Activated naive CD8-positive, alpha-beta T cell (primary cell): ENCODE data around the gene GABRB1.
A peak's percentile ranks its signal among the peaks of the same experiment; 100 is the strongest.

Experiments
- H3K27ac Mint-ChIP-seq: one replicate; pipeline ENCODE4 v1.8.0; 2021; ENCODE audit warnings: mixed read lengths
- H3K27me3 Mint-ChIP-seq: one replicate; pipeline ENCODE4 v1.8.0; 2021; ENCODE audit warnings: mixed read lengths
- H3K36me3 Mint-ChIP-seq: one replicate; pipeline ENCODE4 v1.8.0; 2021; ENCODE audit warnings: mixed read lengths
- H3K4me1 Mint-ChIP-seq: one replicate; pipeline ENCODE4 v1.8.0; 2021; ENCODE audit warnings: low read depth, mixed read lengths
- H3K4me3 Mint-ChIP-seq: one replicate; pipeline ENCODE4 v1.8.0; 2021; ENCODE audit warnings: mild to moderate bottlenecking, mixed read lengths
- H3K9me3 Mint-ChIP-seq: one replicate; pipeline ENCODE4 v1.8.0; 2021; ENCODE audit warnings: low read depth, mixed read lengths

Gene GABRB1

GRCh38 chr4:47017494-47017893 is 13.9 kb upstream of the GABRB1 start:
- Mint-ChIP-seq H3K9me3 (peaks cover 9% of the 10 kb centered on the region), H3K27me3 (no peaks in the 10 kb centered on the region), H3K4me3 (no peak overlapping the region), H3K4me1 (no peaks in the 10 kb centered on the region), H3K36me3 (no peaks in the 10 kb centered on the region), H3K27ac (no peak overlapping the region)

- no peak overlapping the region for H3K27ac Mint-ChIP-seq
- H3K4me3 Mint-ChIP-seq, result peak overlapping the region; percentile 76
- no peaks in the 10 kb centered on the region for H3K9me3 Mint-ChIP-seq
- H3K4me1 Mint-ChIP-seq, result peaks cover 17% of the 10 kb centered on the region
- peaks cover 29% of the 10 kb centered on the region for H3K27me3 Mint-ChIP-seq
- no peaks in the 10 kb centered on the region for H3K36me3 Mint-ChIP-seq
Observed at GRCh38 chr4:47031751-47032404, 511 bp downstream of the GABRB1 start.

GRCh38 chr4:47032405-47033106 is 1.2 kb downstream of the GABRB1 start:
- Mint-ChIP-seq H3K27me3 (peaks cover 29% of the 10 kb centered on the region), H3K9me3 (no peaks in the 10 kb centered on the region), H3K4me1 (peaks cover 17% of the 10 kb centered on the region), H3K27ac (no peak overlapping the region), H3K36me3 (no peaks in the 10 kb centered on the region), H3K4me3 (peak overlapping the region; percentile 76)

GRCh38 chr4:47038263-47038662 is 6.9 kb downstream of the GABRB1 start:
- Mint-ChIP-seq H3K9me3 (no peaks in the 10 kb centered on the region), H3K4me1 (no peaks in the 10 kb centered on the region), H3K4me3 (no peak overlapping the region), H3K36me3 (no peaks in the 10 kb centered on the region), H3K27ac (no peak overlapping the region), H3K27me3 (peaks cover 3% of the 10 kb centered on the region)

- no peaks in the 10 kb centered on the region for H3K36me3 Mint-ChIP-seq
- no peak overlapping the region for H3K4me3 Mint-ChIP-seq
- H3K9me3 Mint-ChIP-seq, result no peaks in the 10 kb centered on the region
- H3K27ac Mint-ChIP-seq, result no peak overlapping the region
- no peaks in the 10 kb centered on the region for H3K4me1 Mint-ChIP-seq
- H3K27me3 Mint-ChIP-seq, result peaks cover 9% of the 10 kb centered on the region
Observed at GRCh38 chr4:47040828-47041227, 9.5 kb downstream of the GABRB1 start.

GRCh38 chr4:47043821-47044220 is 12.5 kb downstream of the GABRB1 start:
- Mint-ChIP-seq H3K36me3 (no peaks in the 10 kb centered on the region), H3K4me1 (no peaks in the 10 kb centered on the region), H3K9me3 (no peaks in the 10 kb centered on the region), H3K27ac (no peak overlapping the region), H3K27me3 (peaks cover 16% of the 10 kb centered on the region), H3K4me3 (no peak overlapping the region)

GRCh38 chr4:47045261-47045660 is 13.9 kb downstream of the GABRB1 start:
- no peaks in the 10 kb centered on the region for H3K4me1 Mint-ChIP-seq
- H3K36me3 Mint-ChIP-seq, result no peaks in the 10 kb centered on the region
- H3K4me3 Mint-ChIP-seq, result no peak overlapping the region
- H3K9me3 Mint-ChIP-seq, result peaks cover 3% of the 10 kb centered on the region
- H3K27me3 Mint-ChIP-seq, result peaks cover 18% of the 10 kb centered on the region
- H3K27ac Mint-ChIP-seq, result no peak overlapping the region

GRCh38 chr4:47049347-47049746 is 18.0 kb downstream of the GABRB1 start:
- H3K4me3 Mint-ChIP-seq, result no peak overlapping the region
- H3K4me1 Mint-ChIP-seq, result no peaks in the 10 kb centered on the region
- no peak overlapping the region for H3K27ac Mint-ChIP-seq
- peaks cover 3% of the 10 kb centered on the region for H3K9me3 Mint-ChIP-seq
- peaks cover 18% of the 10 kb centered on the region for H3K27me3 Mint-ChIP-seq
- H3K36me3 Mint-ChIP-seq, result no peaks in the 10 kb centered on the region

- Mint-ChIP-seq H3K36me3 (no peaks in the 10 kb centered on the region), H3K4me1 (no peaks in the 10 kb centered on the region), H3K4me3 (no peak overlapping the region), H3K27ac (no peak overlapping the region), H3K27me3 (peaks cover 16% of the 10 kb centered on the region), H3K9me3 (peaks cover 3% of the 10 kb centered on the region)
Observed at GRCh38 chr4:47050761-47051725, 19.7 kb downstream of the GABRB1 start.

GRCh38 chr4:47053485-47053884 is 22.1 kb downstream of the GABRB1 start:
- Mint-ChIP-seq H3K4me3 (no peak overlapping the region), H3K27ac (no peak overlapping the region), H3K4me1 (no peaks in the 10 kb centered on the region), H3K9me3 (peaks cover 3% of the 10 kb centered on the region), H3K36me3 (no peaks in the 10 kb centered on the region), H3K27me3 (peaks cover 14% of the 10 kb centered on the region)

GRCh38 chr4:47054130-47054529 is 22.8 kb downstream of the GABRB1 start:
- Mint-ChIP-seq H3K4me1 (no peaks in the 10 kb centered on the region), H3K9me3 (peaks cover 3% of the 10 kb centered on the region), H3K27ac (no peak overlapping the region), H3K36me3 (no peaks in the 10 kb centered on the region), H3K27me3 (peaks cover 14% of the 10 kb centered on the region), H3K4me3 (no peak overlapping the region)

- Mint-ChIP-seq H3K9me3 (no peaks in the 10 kb centered on the region), H3K27ac (no peak overlapping the region), H3K36me3 (no peaks in the 10 kb centered on the region), H3K27me3 (peaks cover 6% of the 10 kb centered on the region), H3K4me3 (no peak overlapping the region), H3K4me1 (no peaks in the 10 kb centered on the region)
Observed at GRCh38 chr4:47057991-47058390, 26.6 kb downstream of the GABRB1 start.

GRCh38 chr4:47060561-47060960 is 29.2 kb downstream of the GABRB1 start:
- Mint-ChIP-seq H3K9me3 (no peaks in the 10 kb centered on the region), H3K36me3 (no peaks in the 10 kb centered on the region), H3K27me3 (peaks cover 6% of the 10 kb centered on the region), H3K4me1 (no peaks in the 10 kb centered on the region), H3K27ac (no peak overlapping the region), H3K4me3 (no peak overlapping the region)

- no peaks in the 10 kb centered on the region for H3K9me3 Mint-ChIP-seq
- H3K36me3 Mint-ChIP-seq, result no peaks in the 10 kb centered on the region
- no peak overlapping the region for H3K27ac Mint-ChIP-seq
- no peaks in the 10 kb centered on the region for H3K4me1 Mint-ChIP-seq
- H3K27me3 Mint-ChIP-seq, result peaks cover 3% of the 10 kb centered on the region
- H3K4me3 Mint-ChIP-seq, result no peak overlapping the region
Observed at GRCh38 chr4:47061435-47061834, 30.1 kb downstream of the GABRB1 start.

- Mint-ChIP-seq H3K27ac (no peak overlapping the region), H3K36me3 (no peaks in the 10 kb centered on the region), H3K4me3 (no peak overlapping the region), H3K9me3 (peaks cover 3% of the 10 kb centered on the region), H3K27me3 (peaks cover 2% of the 10 kb centered on the region), H3K4me1 (no peaks in the 10 kb centered on the region)
Observed at GRCh38 chr4:47065051-47065481, 33.7 kb downstream of the GABRB1 start.
